Body of pancreas (tissue), 4 donors: Measurements from ENCODE around the gene DPEP1.

Experiments
- POLR2A ChIP-seq, 3 donors: fragments of 450-650 bp; IDR thresholded peaks; one replicate each; pipeline ENCODE4 v1.6.1; 2016; ENCODE audit warnings: antibody characterized with exemption in 3 of 3, mild to moderate bottlenecking in 2 of 3
- TF ChIP-seq, protein P1 (sequence below), 7 experiments: fragments of 450-650 bp in 4 of 7; fragments of 200-600 bp in 3 of 7; sonication (generic) in 3 of 7; IDR thresholded peaks; one replicate each; pipeline ENCODE4 v1.5.1; 2016 to 2019; ENCODE audit warnings: antibody characterized with exemption in 7 of 7

DNA sequence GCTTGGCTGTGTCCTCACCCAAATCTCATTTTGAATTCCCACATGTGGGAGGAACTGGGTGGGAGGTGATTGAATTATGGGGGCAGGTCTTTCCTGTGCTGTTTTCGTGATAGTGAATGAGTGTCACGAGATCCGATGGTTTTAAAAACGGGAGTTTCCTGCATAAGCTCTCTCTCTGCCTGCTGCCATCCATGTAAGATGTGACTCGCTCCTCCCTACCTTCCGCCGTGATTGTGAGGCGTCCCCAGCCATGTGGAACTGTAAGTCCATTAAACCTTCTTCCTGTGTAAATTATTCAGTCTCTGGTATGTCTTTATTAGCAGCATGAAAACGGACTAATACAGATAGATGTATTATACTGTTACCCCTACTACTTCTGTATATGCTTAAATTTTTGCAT is 47.8 kb downstream of the DPEP1 start:
- TF ChIP-seq POLR2A (IDR thresholded peaks at IDR 0.05), result no peak
- TF ChIP-seq, protein P1, sequence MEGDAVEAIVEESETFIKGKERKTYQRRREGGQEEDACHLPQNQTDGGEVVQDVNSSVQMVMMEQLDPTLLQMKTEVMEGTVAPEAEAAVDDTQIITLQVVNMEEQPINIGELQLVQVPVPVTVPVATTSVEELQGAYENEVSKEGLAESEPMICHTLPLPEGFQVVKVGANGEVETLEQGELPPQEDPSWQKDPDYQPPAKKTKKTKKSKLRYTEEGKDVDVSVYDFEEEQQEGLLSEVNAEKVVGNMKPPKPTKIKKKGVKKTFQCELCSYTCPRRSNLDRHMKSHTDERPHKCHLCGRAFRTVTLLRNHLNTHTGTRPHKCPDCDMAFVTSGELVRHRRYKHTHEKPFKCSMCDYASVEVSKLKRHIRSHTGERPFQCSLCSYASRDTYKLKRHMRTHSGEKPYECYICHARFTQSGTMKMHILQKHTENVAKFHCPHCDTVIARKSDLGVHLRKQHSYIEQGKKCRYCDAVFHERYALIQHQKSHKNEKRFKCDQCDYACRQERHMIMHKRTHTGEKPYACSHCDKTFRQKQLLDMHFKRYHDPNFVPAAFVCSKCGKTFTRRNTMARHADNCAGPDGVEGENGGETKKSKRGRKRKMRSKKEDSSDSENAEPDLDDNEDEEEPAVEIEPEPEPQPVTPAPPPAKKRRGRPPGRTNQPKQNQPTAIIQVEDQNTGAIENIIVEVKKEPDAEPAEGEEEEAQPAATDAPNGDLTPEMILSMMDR (IDR thresholded peaks at IDR 0.05), result no peak
